H1 (cell line): Measurements from ENCODE around the gene AK8. TPM values are rescaled to one million over a fixed set of nuclear protein-coding genes. Genes with fewer than 3 reads are reported as not detected.

ENCODE experiments used
- HDAC2 ChIP-seq, 2 experiments: fragments of 300-600 bp in 1 of 2; sonication (generic) in 1 of 2; IDR thresholded peaks; 2 replicates each; pipeline ENCODE4 v1.6.1; 2011 to 2012; ENCODE audit warnings: low read depth in 2 of 2, low read length in 2 of 2, mild to moderate bottlenecking in 2 of 2, moderate library complexity in 2 of 2, borderline replicate concordance in 1 of 2, inconsistent platforms in 1 of 2
- KDM1A ChIP-seq: fragments of 200-600, 300-600 bp; sonication (generic); IDR thresholded peaks from 2 replicates; pipeline ENCODE4 v1.7.1; 2016; ENCODE audit warnings: mild to moderate bottlenecking, low read length, borderline replicate concordance
- POLR2AphosphoS5 ChIP-seq: IDR thresholded peaks from 2 replicates; pipeline ENCODE4 v1.6.1; 2011; ENCODE audit warnings: low read depth, low read length
- RAD21 ChIP-seq, 2 experiments: IDR thresholded peaks in 1 of 2; conservative IDR thresholded peaks in 1 of 2; 2 replicates each; pipeline ENCODE4 v1.6.1; 2011; ENCODE audit warnings: low read depth in 2 of 2, low read length in 2 of 2, improper control_type of control experiment in 1 of 2, inconsistent platforms in 1 of 2, mild to moderate bottlenecking in 1 of 2, moderate library complexity in 1 of 2
- SUZ12 ChIP-seq: fragments of 200-600 bp; sonication (generic); IDR thresholded peaks from 2 replicates; pipeline ENCODE4 v1.6.1; 2012; ENCODE audit warnings: mild to moderate bottlenecking, inconsistent platforms, low read length, moderate library complexity, mixed read lengths
- TBP ChIP-seq: IDR thresholded peaks from 2 replicates; pipeline ENCODE4 v1.6.1; 2011; ENCODE audit warnings: low read depth, low read length, improper control_type of control experiment
- polyA plus RNA-seq, 7 experiments: library from polyadenylated mRNA; depleted of rRNA in 3 of 7; stranded (reverse) in 5 of 7; unstranded in 2 of 7; fragments of >200 nt in 5 of 7; fragments of 200-250 nt in 2 of 7; gene quantifications; 1 replicate in 5 of 7; 2 replicates in 1 of 7; 4 replicates in 1 of 7; pipeline versions ENCODE4 v1.2.1 to v1.2.3, GENCODE V29; 2011 to 2013; ENCODE audit warnings: missing spikeins in 2 of 7, mixed read lengths in 2 of 7
- total RNA-seq: library from RNA; stranded (reverse); fragmentation: NEBNext Ultra II Directional; extraction: Animal tissue kit (Norgen Biotek cat#: 25700); gene quantifications from 2 replicates; pipeline ENCODE4 v1.2.1, GENCODE V29; 2021

AK8 gene
- total and polyA plus RNA-seq, 2 of the 8 experiments (the other 6 are each of a cell fraction or from before 2014, with no cell fraction given): 0.35 to 0.48 TPM

GRCh38 chr9:132679946-132680625, 198.0 kb downstream of the AK8 start (continued):
- TF ChIP-seq SUZ12 (no peak), POLR2AphosphoS5 (no peak), KDM1A (no peak), TBP (no peak), HDAC2 (IDR thresholded peaks at IDR 0.05; ENCODE audit: borderline replicate concordance in 1 of 2, low read depth in 2 of 2, low read length in 2 of 2) (no peak), RAD21 (IDR thresholded peaks at IDR 0.05 in 1 of 2, conservative IDR thresholded peaks at IDR 0.05 in 1 of 2; ENCODE audit: low read depth in 2 of 2, low read length in 2 of 2) (no peak)
